H1 (cell line): ENCODE measurements around the gene SLC37A3. TPM values are rescaled to one million over a fixed set of nuclear protein-coding genes. Genes with fewer than 3 reads are reported as not detected.

ENCODE experiments used
- CHD2 ChIP-seq: IDR thresholded peaks from 2 replicates; pipeline ENCODE4 v1.6.1; 2012; ENCODE audit warnings: low read length, improper control_type of control experiment
- KDM5A ChIP-seq: fragments of 200-600 bp; IDR thresholded peaks from 2 replicates; pipeline ENCODE4 v1.7.1; 2012; ENCODE audit warnings: mild to moderate bottlenecking, low read length, inconsistent platforms, mixed read lengths
- RAD21 ChIP-seq, 2 experiments: IDR thresholded peaks in 1 of 2; conservative IDR thresholded peaks in 1 of 2; 2 replicates each; pipeline ENCODE4 v1.6.1; 2011; ENCODE audit warnings: low read depth in 2 of 2, low read length in 2 of 2, improper control_type of control experiment in 1 of 2, inconsistent platforms in 1 of 2, mild to moderate bottlenecking in 1 of 2, moderate library complexity in 1 of 2
- polyA plus RNA-seq, 7 experiments: library from polyadenylated mRNA; depleted of rRNA in 3 of 7; stranded (reverse) in 5 of 7; unstranded in 2 of 7; fragments of >200 nt in 5 of 7; fragments of 200-250 nt in 2 of 7; gene quantifications; 1 replicate in 5 of 7; 2 replicates in 1 of 7; 4 replicates in 1 of 7; pipeline versions ENCODE4 v1.2.1 to v1.2.3, GENCODE V29; 2011 to 2013; ENCODE audit warnings: missing spikeins in 2 of 7, mixed read lengths in 2 of 7
- total RNA-seq: library from RNA; stranded (reverse); fragmentation: NEBNext Ultra II Directional; extraction: Animal tissue kit (Norgen Biotek cat#: 25700); gene quantifications from 2 replicates; pipeline ENCODE4 v1.2.1, GENCODE V29; 2021

Gene SLC37A3
- total and polyA plus RNA-seq, 2 of the 8 experiments (the other 6 are each of a cell fraction or from before 2014, with no cell fraction given), result 58.2 to 71.0 TPM

DNA sequence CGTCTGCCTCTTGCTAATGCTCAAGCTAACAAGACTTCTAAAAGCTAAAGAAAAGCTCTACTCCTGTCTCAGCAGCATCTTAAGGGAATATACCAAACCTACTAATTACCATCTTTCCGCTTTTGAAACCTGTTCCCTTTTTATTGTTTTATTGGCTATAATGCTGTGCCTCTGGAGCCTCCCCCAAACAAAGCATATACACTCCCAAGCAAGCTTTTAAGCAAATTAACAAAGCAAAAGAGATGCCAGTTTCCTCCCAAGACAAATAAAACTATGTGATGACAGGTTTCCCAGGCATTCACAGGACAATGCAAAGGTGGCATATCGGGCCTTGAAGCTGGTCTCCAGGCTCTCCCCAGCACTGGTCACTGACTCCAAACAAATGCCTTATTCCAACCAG, 52.9 kb downstream of the SLC37A3 start (continued):
- TF ChIP-seq RAD21 (IDR thresholded peaks at IDR 0.05 in 1 of 2, conservative IDR thresholded peaks at IDR 0.05 in 1 of 2; ENCODE audit: low read depth in 2 of 2, low read length in 2 of 2) (no peak), KDM5A (no peak), CHD2 (no peak)
- TF ChIP-seq, all 59 proteins: peak for 0
